HL-60/S4 treated with phorbol 12-myristate 13-acetate at 8.2 ng/mL for 4 days and 3 days (cell line): ENCODE results near the gene NQO1.
"Not testable (repeated sequence)": the region's sequence is repeated elsewhere in the genome, so short reads cannot be mapped to it uniquely, and the experiment has no call there.

Experiments
- in situ Hi-C: fragments of 300-500 bp; cut with MboI; formaldehyde crosslinking; loops from 2 replicates; pipeline ENCODE4 v1.15.0; 2022; ENCODE audit warnings: low sequenced_read_pairs

The NQO1 gene

GRCh38 chr16:69726313-69727060 lies at the start of gene NQO1:
NQO1 (minus strand) TSS chr16:69726560; CDS start chr16:69726439, 121 bp downstream.
- in situ Hi-C loops, result no loop called here

GRCh38 chr16:69775563-69775962 lies 49.2 kb upstream of the NQO1 start:
- in situ Hi-C loops, result no loop called here

- in situ Hi-C loops, result no loop called here
Measured at GRCh38 chr16:69773260-69773947, 47.0 kb upstream of the NQO1 start.

- in situ Hi-C loops, result no loop called here
Measured at GRCh38 chr16:69771651-69771967, 45.2 kb upstream of the NQO1 start.

GRCh38 chr16:69769404-69769803 lies 43.0 kb upstream of the NQO1 start:
- in situ Hi-C loops, result no loop called here

GRCh38 chr16:69768666-69769065 lies 42.3 kb upstream of the NQO1 start:
- in situ Hi-C loops, result no loop called here

- in situ Hi-C loops, result no loop called here
Measured at GRCh38 chr16:69767459-69768229, 41.3 kb upstream of the NQO1 start.

- in situ Hi-C loops, result no loop called here
Measured at GRCh38 chr16:69763599-69763942, 37.2 kb upstream of the NQO1 start.

- in situ Hi-C loops, result no loop called here
Measured at GRCh38 chr16:69762814-69763598, 36.6 kb upstream of the NQO1 start.

- in situ Hi-C loops, result no loop called here
Measured at GRCh38 chr16:69761983-69762813, 35.8 kb upstream of the NQO1 start, which contains the start of gene WWP2. WWP2 (plus strand) TSS chr16:69762332; CDS start chr16:69787011, 24,679 bp downstream.

GRCh38 chr16:69757375-69757774 lies 31.0 kb upstream of the NQO1 start:
- in situ Hi-C loops, result not testable (repeated sequence)

- in situ Hi-C loops, result no loop called here
Measured at GRCh38 chr16:69756705-69757104, 30.3 kb upstream of the NQO1 start.

- in situ Hi-C loops, result no loop called here
Measured at GRCh38 chr16:69754469-69755310, 28.3 kb upstream of the NQO1 start, which contains the start of gene NOB1. NOB1 (minus strand) TSS chr16:69754926; CDS start chr16:69754910, 16 bp downstream.

GRCh38 chr16:69754143-69754468 lies 27.7 kb upstream of the NQO1 start:
- in situ Hi-C loops, result no loop called here

- in situ Hi-C loops, result no loop called here
Measured at GRCh38 chr16:69748694-69749345, 22.5 kb upstream of the NQO1 start.

- in situ Hi-C loops, result no loop called here
Measured at GRCh38 chr16:69747115-69747514, 20.8 kb upstream of the NQO1 start.

GRCh38 chr16:69745959-69746358 lies 19.6 kb upstream of the NQO1 start:
- in situ Hi-C loops, result no loop called here

- in situ Hi-C loops, result no loop called here
Measured at GRCh38 chr16:69745232-69745612, 18.9 kb upstream of the NQO1 start.
